GM19328 (cell line): ENCODE results near the gene HDDC2.

Experiments used
- ATAC-seq: cut with Tn5 transposase; IDR thresholded peaks from one replicate; pipeline ENCODE4 v1.9.1; 2021; ENCODE audit warnings: mild to moderate bottlenecking, moderate library complexity; ENCODE audit not compliant: unreplicated experiment

HDDC2 gene

GRCh38 chr6:125271486-125272159 lies 30.1 kb downstream of the HDDC2 start:
- no peak for ATAC-seq

GRCh38 chr6:125270380-125270779 lies 31.4 kb downstream of the HDDC2 start:
- ATAC-seq = no peak

DNA sequence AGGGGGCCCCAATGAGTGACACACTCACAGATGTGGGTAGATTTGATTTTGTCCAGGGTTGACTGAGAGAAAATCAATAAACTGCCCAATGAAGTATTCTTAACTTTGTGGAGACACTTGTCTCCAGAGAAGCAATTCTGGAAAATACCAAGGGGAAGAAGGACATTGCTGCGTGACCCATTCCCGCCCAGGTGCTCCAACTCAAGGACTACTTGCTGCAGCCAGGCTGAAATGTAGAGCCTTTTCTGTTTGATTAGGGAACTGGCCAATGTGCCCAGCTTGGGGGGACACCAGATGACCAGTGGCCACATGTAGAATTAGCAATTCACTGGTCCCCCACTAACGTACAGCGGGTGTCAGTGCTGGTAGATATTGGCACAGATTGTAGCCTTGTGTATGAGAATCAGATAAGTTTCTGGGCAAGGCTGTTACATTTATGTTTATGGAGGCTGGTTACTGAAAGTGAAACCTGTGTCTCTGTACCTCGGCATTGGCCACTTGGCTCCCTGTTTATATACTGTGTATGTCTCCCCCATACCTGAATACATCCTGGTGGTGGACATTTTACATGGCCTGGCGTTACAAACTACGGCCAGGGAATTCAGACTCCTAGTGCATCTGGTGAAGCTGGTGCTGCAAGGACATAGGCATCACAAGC lies 32.3 kb downstream of the HDDC2 start:
- ATAC-seq = no peak

GRCh38 chr6:125268765-125269164 lies 33.0 kb downstream of the HDDC2 start:
- no peak for ATAC-seq

DNA sequence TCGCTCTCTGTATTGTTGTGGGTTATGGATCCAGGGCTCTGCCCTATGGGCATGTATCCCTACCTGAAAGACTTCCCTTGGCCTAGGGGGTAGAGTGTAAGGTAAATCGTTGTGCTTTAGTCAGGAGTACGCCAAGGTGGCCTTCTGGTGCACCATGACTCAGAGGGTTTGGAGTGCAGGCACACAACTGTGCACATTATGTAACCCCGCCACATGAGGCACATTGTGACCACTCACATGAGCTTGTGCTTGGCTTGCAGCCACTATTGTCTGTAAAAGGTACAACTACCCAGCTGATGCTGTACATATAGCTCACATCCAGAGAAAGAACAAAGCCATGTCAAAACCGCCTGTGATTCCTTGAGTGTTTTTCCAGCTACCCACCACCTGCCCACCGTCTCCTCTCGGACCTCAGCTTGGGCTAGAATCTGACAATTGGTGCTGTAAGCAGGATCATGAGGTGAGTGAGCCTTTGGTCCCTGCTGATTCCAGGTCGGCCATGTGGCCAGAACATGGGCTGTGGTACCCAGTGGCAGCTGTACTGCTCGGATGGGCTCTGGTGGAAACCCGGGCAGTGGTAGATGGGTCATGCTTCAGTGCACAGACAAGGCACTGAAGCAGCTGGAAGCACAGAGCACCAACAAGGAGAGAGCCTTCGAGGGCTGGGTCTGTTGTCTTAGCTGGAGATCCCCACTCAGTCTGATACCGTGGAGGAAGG lies 33.8 kb downstream of the HDDC2 start:
- no peak for ATAC-seq

- no peak for ATAC-seq
Observed at GRCh38 chr6:125264476-125264875, 37.3 kb downstream of the HDDC2 start.

GRCh38 chr6:125262016-125263013 lies 39.5 kb downstream of the HDDC2 start:
- no peak for ATAC-seq

DNA sequence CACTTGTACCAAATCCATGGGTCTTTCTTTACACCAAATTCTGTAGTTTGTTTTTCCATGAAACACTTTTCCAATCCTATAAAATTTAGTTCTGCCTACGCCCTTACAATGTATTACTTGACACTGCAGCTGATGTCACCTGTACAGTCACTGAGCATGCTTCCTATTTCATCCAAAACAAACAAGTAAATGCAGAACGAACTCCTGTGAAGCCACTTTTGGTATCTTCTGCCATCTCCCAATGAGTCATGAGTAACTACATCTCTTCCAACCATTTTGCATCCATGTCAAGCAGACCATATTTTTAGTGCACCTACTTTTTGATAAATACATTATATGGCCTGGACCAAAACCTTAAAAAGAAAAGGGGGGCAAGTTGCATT lies 42.4 kb downstream of the HDDC2 start:
- no peak for ATAC-seq

- ATAC-seq = no peak
Observed at GRCh38 chr6:125258651-125259353, 43.0 kb downstream of the HDDC2 start.

- ATAC-seq = no peak
Observed at GRCh38 chr6:125257351-125257750, 44.4 kb downstream of the HDDC2 start.

- no peak for ATAC-seq
Observed at GRCh38 chr6:125255201-125255600, 46.6 kb downstream of the HDDC2 start.

DNA sequence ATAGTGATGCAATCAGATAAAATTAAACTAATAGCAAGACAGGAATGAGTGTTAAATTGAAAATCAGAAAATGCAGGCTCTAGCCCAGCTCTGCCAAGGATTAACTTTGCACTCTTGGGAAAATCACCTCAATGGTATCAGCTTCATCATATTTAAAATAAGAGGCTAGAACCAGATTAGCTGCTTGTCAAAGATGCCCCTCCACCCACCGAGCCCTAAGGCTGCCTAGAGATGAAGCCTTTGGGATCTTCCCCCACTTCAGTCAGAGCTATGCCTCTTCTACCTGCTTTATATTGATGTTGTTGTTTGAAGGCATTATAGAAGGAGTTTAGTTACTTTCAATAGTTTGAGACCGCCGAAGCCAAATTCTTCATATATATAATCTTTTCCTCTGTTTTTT lies 47.4 kb downstream of the HDDC2 start:
- ATAC-seq = no peak

- no peak for ATAC-seq
Observed at GRCh38 chr6:125253881-125254280, 47.9 kb downstream of the HDDC2 start.

DNA sequence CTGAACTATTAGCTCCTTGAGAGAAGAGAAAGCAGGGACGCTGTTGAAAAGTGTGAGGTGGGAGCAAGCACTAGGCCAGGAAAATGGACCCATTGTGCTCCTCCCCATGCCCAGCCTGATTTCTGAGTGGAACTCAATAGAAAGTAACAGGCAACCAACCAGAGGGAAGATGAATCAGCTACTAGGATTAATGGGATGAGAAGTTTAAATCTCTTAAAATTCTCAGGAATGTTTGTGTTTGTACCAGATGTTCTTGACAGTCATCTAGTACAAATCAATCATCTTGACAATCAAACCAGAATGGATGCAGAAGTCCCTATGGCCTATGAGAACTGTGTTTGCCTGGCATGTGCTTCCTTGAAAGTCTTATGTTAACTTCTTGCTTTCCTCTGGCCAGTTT lies 48.9 kb downstream of the HDDC2 start:
- no peak for ATAC-seq

DNA sequence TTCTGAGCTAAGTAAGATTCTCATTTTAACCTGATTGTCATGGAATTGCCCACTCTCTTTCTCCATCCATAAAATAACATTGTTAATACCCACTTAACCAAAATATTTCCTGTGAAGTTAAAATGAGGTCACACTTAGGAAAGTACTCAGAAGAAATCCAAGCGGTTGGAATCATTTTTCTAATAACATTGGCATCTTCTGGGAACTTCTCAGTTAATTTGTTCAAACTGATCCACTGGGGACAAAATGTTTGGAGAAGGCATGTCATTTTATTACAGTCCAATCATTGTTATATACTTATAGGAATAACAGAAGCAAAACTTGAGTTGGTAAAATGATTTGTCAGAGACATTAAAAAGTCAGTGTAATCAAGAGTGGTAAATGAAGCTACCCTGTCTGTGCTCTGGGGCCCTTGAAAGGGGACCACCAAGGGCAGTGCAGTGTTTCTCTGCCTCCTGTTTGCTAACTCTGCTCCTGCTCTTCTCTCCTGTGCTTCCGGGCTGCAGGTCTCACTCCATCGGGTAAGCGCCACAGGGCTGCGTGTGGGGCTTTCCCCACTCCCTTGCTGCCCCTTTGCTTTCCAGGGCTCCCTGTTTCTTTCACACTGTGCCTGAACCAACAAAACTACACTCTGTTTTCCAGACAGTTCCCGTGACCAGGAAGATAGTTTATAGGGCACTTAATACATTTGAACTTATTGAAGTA lies 50.1 kb downstream of the HDDC2 start:
- no peak for ATAC-seq

- ATAC-seq = no peak
Observed at GRCh38 chr6:125250511-125250910, 51.3 kb downstream of the HDDC2 start.

DNA sequence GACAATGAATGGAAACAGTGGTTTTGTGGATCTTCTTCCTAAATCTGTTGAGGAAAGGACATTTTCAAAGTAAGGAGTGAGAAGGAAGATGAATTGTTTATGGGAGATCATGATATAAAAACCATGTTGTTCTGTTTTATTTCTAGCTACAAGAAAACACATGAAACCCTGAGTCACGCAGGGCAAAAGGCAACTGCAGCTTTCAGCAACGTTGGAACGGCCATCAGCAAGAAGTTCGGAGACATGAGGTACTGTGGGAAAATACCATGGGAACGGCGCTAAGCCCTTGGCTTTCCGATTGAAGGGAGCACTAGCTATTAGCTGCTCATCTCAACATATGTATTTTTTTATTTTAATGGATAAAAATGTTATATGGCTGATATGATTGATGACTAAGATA lies 53.6 kb downstream of the HDDC2 start:
- no peak for ATAC-seq

DNA sequence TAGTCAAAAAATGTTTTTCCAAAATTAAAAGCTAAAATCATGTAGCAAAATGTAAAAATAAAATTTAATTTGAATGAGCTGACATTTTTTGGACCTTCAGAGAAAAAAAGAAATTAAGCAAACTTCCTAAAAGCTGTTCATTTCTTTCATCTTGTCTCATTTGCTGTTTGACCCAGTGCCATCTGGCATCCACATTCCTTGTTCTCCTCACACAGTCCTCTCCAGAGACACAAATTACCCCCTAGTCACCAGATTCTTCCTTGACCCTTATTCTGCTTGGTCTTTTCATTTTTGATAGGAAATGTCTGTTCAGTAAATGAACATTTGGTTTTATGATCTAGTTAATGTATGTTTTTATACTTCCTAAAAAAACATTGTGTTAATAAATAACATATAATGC lies 55.2 kb downstream of the HDDC2 start:
- no peak for ATAC-seq

GRCh38 chr6:125245523-125246264 lies 56.1 kb downstream of the HDDC2 start:
- no peak for ATAC-seq
